Posterior vena cava (tissue), 2 donors: ENCODE measurements around the gene ZSWIM4. TPM values are rescaled to one million over a fixed set of nuclear protein-coding genes. Genes with fewer than 3 reads are reported as not detected.

Experiments used
- DNase-seq: peaks from one replicate; pipeline ENCODE4 v3.0.0-alpha.2; 2020; ENCODE audit warnings: low spot score
- intact Hi-C, 2 donors: fragments of 100-400 bp; cut with DNase I; formaldehyde crosslinking; loops; one replicate each; pipeline versions ENCODE4 v1.14.1 to v1.14.2; 2022 to 2023
- total RNA-seq, 2 donors: library from RNA; stranded (reverse); fragmentation: NEBNext Ultra II Directional; extraction: Animal tissue kit (Norgen Biotek cat#: 25700); gene quantifications; one replicate each; pipeline ENCODE4 v1.2.1, GENCODE V29; 2021
- donor health status: DM: yes; HTN: yes; CAD: no.
- donor health status: DM: yes; HTN: yes; CAD: no.

The ZSWIM4 gene
- total RNA-seq, 2 donors from 2014 or later = 2.5 to 7.8 TPM

GRCh38 chr19:13860679-13861391 is 65.6 kb downstream of the ZSWIM4 start:
- intact Hi-C loops = loop anchor here (5.0 kb wide), 2 partner anchors 79 to 264 kb away; no protein-coding TSS in a partner anchor
- DNase-seq = no peak

GRCh38 chr19:13861392-13861713 is 66.1 kb downstream of the ZSWIM4 start:
- intact Hi-C loops = loop anchor here (5.0 kb wide), 2 partner anchors 79 to 264 kb away; no protein-coding TSS in a partner anchor
- DNase-seq = no peak

GRCh38 chr19:13861714-13862531 is 66.7 kb downstream of the ZSWIM4 start:
- peak; percentile 98 for DNase-seq
- intact Hi-C loops = loop anchor here (5.0 kb wide), 2 partner anchors 80 to 265 kb away; no protein-coding TSS in a partner anchor

GRCh38 chr19:13864046-13864666 is 68.9 kb downstream of the ZSWIM4 start:
- no peak for DNase-seq
- intact Hi-C loops = loop anchor here (5.0 kb wide), 2 partner anchors 82 to 267 kb away; no protein-coding TSS in a partner anchor

- intact Hi-C loops = loop anchor here (5.0 kb wide), 2 partner anchors 83 to 268 kb away; no protein-coding TSS in a partner anchor
- DNase-seq = no peak
These were observed 69.7 kb downstream of the ZSWIM4 start for GRCh38 chr19:13864667-13865570.

GRCh38 chr19:13865571-13866462 is 70.6 kb downstream of the ZSWIM4 start:
- intact Hi-C loops = no loop called here
- no peak for DNase-seq

GRCh38 chr19:13866463-13867046 is 71.3 kb downstream of the ZSWIM4 start:
- DNase-seq = no peak
- intact Hi-C loops = no loop called here

GRCh38 chr19:13868663-13869062 is 73.4 kb downstream of the ZSWIM4 start:
- intact Hi-C loops = no loop called here
- DNase-seq = no peak

- intact Hi-C loops = no loop called here
These were observed 74.0 kb downstream of the ZSWIM4 start for GRCh38 chr19:13869281-13869680.

GRCh38 chr19:13870873-13871272 is 75.6 kb downstream of the ZSWIM4 start:
- intact Hi-C loops = no loop called here
- no peak for DNase-seq

More at GRCh38 chr19:13869281-13869680, 74.0 kb downstream of the ZSWIM4 start:
- no peak for DNase-seq

- intact Hi-C loops = no loop called here
- DNase-seq = no peak
These were observed 77.1 kb downstream of the ZSWIM4 start for GRCh38 chr19:13872339-13872694.

- intact Hi-C loops = no loop called here
These were observed 77.6 kb downstream of the ZSWIM4 start for GRCh38 chr19:13872695-13873389.

GRCh38 chr19:13873834-13874515 is 78.7 kb downstream of the ZSWIM4 start:
- intact Hi-C loops = no loop called here

More at GRCh38 chr19:13872695-13873389, 77.6 kb downstream of the ZSWIM4 start:
- DNase-seq = no peak

GRCh38 chr19:13875824-13876223 is 80.6 kb downstream of the ZSWIM4 start:
- intact Hi-C loops = no loop called here
- no peak for DNase-seq

More at GRCh38 chr19:13873834-13874515, 78.7 kb downstream of the ZSWIM4 start:
- DNase-seq = no peak

- DNase-seq = no peak
- intact Hi-C loops = no loop called here
These were observed 81.6 kb downstream of the ZSWIM4 start, which contains the start of gene NANOS3 for GRCh38 chr19:13876834-13877233. NANOS3 (plus strand) TSS chr19:13877134; CDS start chr19:13877249, 115 bp downstream.

GRCh38 chr19:13877303-13877702 is 82.1 kb downstream of the ZSWIM4 start:
- intact Hi-C loops = no loop called here
- no peak for DNase-seq
